ENCODE data around the gene LDLRAD1. TPM values are rescaled to one million over a fixed set of nuclear protein-coding genes. Genes with fewer than 3 reads are reported as not detected.
"Not testable (repeated sequence)": the region's sequence is repeated elsewhere in the genome, so short reads cannot be mapped to it uniquely, and the experiment has no call there.

LDLRAD1 gene
- polyA plus RNA-seq, 1 donor, result 0.51 TPM

DNA sequence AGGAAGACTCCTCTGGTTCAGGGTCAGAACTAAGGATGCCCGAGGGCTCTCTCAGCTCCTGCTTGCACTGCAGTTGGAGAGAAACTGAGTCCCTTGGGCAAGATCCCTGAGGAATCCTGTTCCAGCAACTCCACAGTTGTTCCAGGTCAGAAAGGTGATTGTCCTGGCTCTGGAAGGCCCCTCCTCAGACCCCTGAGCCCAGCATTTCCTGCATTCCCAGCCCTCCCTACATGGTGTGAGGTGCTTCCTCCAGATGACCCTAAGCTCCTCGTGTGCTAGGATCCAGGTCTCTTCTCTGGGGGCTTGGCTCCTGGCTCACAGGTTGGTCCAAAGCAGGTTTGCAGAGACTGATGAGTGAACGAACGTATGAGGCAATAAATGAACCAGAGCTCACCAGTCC is 11.5 kb downstream of the LDLRAD1 start:
- no peaks in the 10 kb centered on the region for H3K4me1 ChIP-seq (ENCODE audit: control insufficient read depth, insufficient read depth, low read length)
- no peak overlapping the region for H3K4me3 ChIP-seq (ENCODE audit: low read length)
- H3K27me3 ChIP-seq (ENCODE audit: control insufficient read depth, insufficient read depth, low read length), result no peaks in the 10 kb centered on the region
- no peak for DNase-seq
- H3K9me3 ChIP-seq (ENCODE audit: control insufficient read depth, low read depth, low read length), result peaks cover 7% of the 10 kb centered on the region
- WGBS (ENCODE audit: insufficient coverage, low lambda C conversion rate), result no CpG with 5 or more reads among the region's 4 CpGs
- H3K36me3 ChIP-seq (ENCODE audit: control insufficient read depth, insufficient read depth, low read length), result no peaks in the 10 kb centered on the region
- no peak overlapping the region for H3K27ac ChIP-seq (ENCODE audit: low read length)

DNA sequence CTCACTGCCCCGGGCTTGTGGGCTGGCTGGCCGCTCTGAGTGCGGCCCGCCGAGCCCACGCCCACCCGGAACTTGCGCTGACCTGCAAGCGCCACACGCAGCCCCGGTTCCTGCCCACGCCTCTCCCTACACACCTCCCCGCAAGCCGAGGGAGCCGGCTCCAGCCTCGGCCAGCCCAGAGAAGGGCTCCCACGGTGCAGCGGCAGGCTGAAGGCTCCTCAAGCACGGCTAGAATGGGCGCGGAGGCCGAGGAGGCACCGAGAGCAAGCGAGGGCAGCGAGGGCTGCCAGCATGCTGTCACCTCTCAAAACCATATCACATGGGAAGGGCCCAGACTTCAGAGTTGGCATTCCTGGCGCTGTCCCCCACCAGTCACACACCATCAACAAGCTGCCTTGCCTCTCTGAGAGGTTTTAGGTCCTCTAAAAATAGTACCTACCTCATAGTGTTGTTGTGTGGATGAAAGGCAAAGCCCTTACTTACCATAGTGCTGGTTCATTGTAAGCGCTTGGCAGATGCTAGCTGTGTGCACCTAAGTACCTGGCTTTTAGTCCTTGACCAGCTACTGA is 13.4 kb downstream of the LDLRAD1 start:
- no peak for DNase-seq
- no peaks in the 10 kb centered on the region for H3K36me3 ChIP-seq (ENCODE audit: control insufficient read depth, insufficient read depth, low read length)
- H3K27me3 ChIP-seq (ENCODE audit: control insufficient read depth, insufficient read depth, low read length), result no peaks in the 10 kb centered on the region
- H3K4me1 ChIP-seq (ENCODE audit: control insufficient read depth, insufficient read depth, low read length), result no peaks in the 10 kb centered on the region
- WGBS (ENCODE audit: insufficient coverage, low lambda C conversion rate), result no CpG with 5 or more reads among the region's 27 CpGs
- no peak overlapping the region for H3K4me3 ChIP-seq (ENCODE audit: low read length)
- H3K9me3 ChIP-seq (ENCODE audit: control insufficient read depth, low read depth, low read length), result peaks cover 7% of the 10 kb centered on the region
- H3K27ac ChIP-seq (ENCODE audit: low read length), result no peak overlapping the region

DNA sequence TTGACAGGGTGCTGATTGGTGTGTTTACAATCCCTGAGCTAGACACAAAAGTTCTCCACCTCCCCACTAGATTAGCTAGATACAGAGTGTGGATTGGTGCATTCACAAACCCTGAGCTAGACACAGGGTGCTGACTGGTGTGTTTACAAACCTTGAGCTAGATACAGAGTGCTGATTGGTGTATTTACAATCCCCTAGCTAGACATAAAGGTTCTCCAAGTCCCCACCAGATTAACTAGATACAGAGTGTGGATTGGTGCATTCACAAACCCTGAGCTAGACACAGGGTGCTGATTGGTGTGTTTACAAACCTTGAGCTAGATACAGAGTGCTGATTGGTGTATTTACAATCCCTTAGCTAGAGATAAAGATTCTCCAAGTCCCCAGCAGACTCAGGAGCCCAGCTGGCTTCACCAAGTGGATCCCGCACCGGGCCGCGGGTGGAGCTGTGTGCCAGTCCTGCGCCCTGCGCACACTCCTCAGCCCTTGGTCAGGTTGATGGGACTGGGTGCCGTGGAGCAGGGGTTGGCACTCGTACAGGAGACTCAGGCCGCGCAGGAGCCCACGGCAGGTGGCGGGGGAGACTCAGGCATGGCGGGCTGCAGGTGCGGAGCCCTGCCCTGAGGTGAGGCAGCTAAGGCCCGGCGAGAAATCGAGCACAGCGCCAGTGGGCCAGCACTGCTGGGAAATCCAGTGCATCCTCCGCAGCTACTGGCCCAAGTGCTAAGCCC is 14.1 kb downstream of the LDLRAD1 start:
- H3K4me3 ChIP-seq (ENCODE audit: low read length); H3K4me1 ChIP-seq (ENCODE audit: control insufficient read depth, insufficient read depth, low read length); H3K27me3 ChIP-seq (ENCODE audit: control insufficient read depth, insufficient read depth, low read length); H3K27ac ChIP-seq (ENCODE audit: low read length); H3K36me3 ChIP-seq (ENCODE audit: control insufficient read depth, insufficient read depth, low read length); H3K9me3 ChIP-seq (ENCODE audit: control insufficient read depth, low read depth, low read length); DNase-seq: not testable (repeated sequence)
- WGBS (ENCODE audit: insufficient coverage, low lambda C conversion rate), result no CpG with 5 or more reads among the region's 19 CpGs

DNA sequence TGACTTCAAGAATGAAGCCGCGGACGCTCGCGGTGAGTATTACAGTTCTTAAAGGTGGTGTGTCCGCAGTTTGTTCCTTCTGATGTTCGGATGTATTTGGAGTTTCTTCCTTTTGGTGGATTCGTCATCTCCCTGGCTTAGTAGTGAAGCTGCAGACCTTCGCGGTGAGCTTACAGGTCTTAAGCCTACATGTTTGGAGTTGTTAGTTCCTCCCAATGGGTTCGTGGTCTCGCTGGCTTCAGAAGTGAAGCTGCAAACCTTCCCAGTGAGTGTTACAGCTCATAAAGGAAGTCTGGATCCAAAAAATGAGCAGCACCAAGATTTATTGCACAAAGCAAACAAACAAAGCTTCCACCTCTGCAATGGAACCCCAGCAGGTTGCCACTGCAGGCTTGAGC is 14.7 kb downstream of the LDLRAD1 start:
- no peak overlapping the region for H3K27ac ChIP-seq (ENCODE audit: low read length)
- WGBS (ENCODE audit: insufficient coverage, low lambda C conversion rate), result no CpG with 5 or more reads among the region's 12 CpGs
- H3K27me3 ChIP-seq (ENCODE audit: control insufficient read depth, insufficient read depth, low read length), result no peaks in the 10 kb centered on the region
- peaks cover 7% of the 10 kb centered on the region for H3K9me3 ChIP-seq (ENCODE audit: control insufficient read depth, low read depth, low read length)
- no peak for DNase-seq
- H3K4me3 ChIP-seq (ENCODE audit: low read length), result no peak overlapping the region
- no peaks in the 10 kb centered on the region for H3K4me1 ChIP-seq (ENCODE audit: control insufficient read depth, insufficient read depth, low read length)
- H3K36me3 ChIP-seq (ENCODE audit: control insufficient read depth, insufficient read depth, low read length), result no peaks in the 10 kb centered on the region

DNA sequence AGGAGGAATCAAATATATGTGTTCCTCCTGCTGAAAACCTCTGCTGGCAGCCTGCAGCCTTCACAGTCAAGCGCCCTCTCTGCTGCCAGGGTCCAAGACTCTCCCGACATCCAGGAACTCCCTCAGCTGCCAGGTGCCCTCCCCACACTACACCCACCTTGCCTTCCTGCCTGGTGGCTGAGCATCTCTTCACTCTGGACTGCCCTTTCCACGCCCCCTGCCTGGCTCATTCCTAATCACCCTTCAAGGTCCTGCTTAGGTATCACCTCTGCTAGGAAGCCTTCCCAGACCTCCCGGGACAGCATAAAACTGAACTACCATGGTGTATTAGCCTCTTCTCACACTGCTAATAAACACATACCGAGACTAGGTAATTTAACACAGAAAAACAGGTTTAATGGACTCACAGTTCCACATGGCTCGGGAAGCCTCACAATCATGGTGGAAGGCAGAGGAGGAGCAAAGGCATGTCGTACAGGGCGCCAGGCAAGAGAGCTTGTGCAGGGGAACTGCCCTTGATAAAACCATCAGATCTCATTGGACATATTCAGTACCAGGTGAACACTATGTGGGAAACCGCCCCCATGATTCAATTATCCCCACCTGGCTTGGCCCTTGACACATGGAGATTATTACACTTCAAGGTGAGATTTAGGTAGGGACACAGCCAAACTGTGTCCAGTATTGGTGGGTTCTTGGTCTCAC is 15.3 kb downstream of the LDLRAD1 start:
- DNase-seq, result no peak
- no peaks in the 10 kb centered on the region for H3K4me1 ChIP-seq (ENCODE audit: control insufficient read depth, insufficient read depth, low read length)
- WGBS (ENCODE audit: insufficient coverage, low lambda C conversion rate), result 100% methylated on average over 1 of the region's 9 CpGs
- H3K9me3 ChIP-seq (ENCODE audit: control insufficient read depth, low read depth, low read length), result peaks cover 7% of the 10 kb centered on the region
- H3K4me3 ChIP-seq (ENCODE audit: low read length), result no peak overlapping the region
- no peak overlapping the region for H3K27ac ChIP-seq (ENCODE audit: low read length)
- H3K27me3 ChIP-seq (ENCODE audit: control insufficient read depth, insufficient read depth, low read length), result no peaks in the 10 kb centered on the region
- no peaks in the 10 kb centered on the region for H3K36me3 ChIP-seq (ENCODE audit: control insufficient read depth, insufficient read depth, low read length)

DNA sequence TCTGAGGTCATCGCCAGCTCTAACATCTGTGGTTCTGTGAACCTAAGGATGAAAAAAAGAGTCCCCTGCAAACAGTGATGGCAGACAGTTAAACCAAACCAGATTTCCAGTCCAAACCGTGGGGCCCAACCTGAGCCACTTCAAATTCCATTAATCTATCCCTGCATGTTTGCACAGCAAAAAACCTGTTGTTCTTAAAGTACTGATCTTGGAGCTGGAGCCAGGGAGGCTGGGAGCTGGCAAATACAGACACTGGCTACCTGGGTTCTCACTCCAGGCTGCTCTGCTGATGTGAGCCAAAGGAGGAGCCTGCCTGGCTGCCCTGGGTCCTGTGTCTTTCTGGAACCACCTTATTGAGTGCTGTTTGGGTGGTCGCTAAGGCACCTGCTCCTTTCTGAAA is 16.4 kb downstream of the LDLRAD1 start:
- no peak for DNase-seq
- Histone ChIP-seq H3K4me3 (ENCODE audit: low read length) (no peak overlapping the region), H3K27ac (ENCODE audit: low read length) (no peak overlapping the region), H3K27me3 (ENCODE audit: control insufficient read depth, insufficient read depth, low read length) (no peaks in the 10 kb centered on the region), H3K9me3 (ENCODE audit: control insufficient read depth, low read depth, low read length) (peaks cover 7% of the 10 kb centered on the region), H3K36me3 (ENCODE audit: control insufficient read depth, insufficient read depth, low read length) (no peaks in the 10 kb centered on the region), H3K4me1 (ENCODE audit: control insufficient read depth, insufficient read depth, low read length) (no peaks in the 10 kb centered on the region)
- WGBS (ENCODE audit: insufficient coverage, low lambda C conversion rate), result no CpG with 5 or more reads among the region's 3 CpGs

DNA sequence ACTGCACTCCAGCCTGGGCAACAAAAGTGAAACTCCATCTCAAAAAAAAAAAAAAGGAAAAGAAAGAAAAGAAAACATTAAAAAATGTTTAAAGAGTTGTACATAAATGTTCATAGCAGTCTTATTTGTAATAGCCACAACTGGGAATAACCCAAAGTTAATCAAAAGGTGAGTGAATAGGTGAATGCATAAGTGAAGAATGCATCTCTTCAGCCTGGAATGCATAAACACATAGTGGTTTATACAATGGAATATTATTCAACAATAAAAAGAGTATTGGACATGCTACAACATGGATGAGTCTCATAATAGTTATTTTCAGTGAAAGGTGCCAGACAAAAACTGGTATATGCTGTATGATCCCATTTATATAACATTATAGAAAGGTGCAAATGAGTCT is 18.1 kb downstream of the LDLRAD1 start:
- DNase-seq, result no peak
- Histone ChIP-seq H3K27ac (ENCODE audit: low read length) (no peak overlapping the region), H3K4me1 (ENCODE audit: control insufficient read depth, insufficient read depth, low read length) (no peaks in the 10 kb centered on the region), H3K36me3 (ENCODE audit: control insufficient read depth, insufficient read depth, low read length) (no peaks in the 10 kb centered on the region), H3K27me3 (ENCODE audit: control insufficient read depth, insufficient read depth, low read length) (no peaks in the 10 kb centered on the region), H3K4me3 (ENCODE audit: low read length) (no peak overlapping the region), H3K9me3 (ENCODE audit: control insufficient read depth, low read depth, low read length) (peaks cover 7% of the 10 kb centered on the region)

DNA sequence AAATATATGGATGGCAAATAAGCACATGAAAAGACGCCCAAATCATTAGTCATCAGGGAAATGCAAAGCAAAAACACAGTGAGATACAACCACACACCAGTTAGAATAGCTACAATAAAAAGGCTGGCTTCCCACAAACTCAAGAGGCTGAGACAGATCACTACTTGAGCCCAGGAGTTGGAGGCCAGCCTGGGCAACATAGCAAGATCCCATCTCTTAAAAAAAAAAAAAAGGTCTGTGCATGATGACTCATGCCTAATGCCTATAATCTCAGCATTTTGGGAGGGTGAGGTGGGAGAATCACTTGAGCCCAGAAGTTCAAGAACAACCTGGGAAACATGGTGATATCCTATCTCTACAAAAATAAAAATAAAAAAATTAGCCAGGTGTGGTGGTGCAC is 19.8 kb downstream of the LDLRAD1 start:
- no peak overlapping the region for H3K4me3 ChIP-seq (ENCODE audit: low read length)
- H3K36me3 ChIP-seq (ENCODE audit: control insufficient read depth, insufficient read depth, low read length), result no peaks in the 10 kb centered on the region
- DNase-seq, result no peak
- H3K9me3 ChIP-seq (ENCODE audit: control insufficient read depth, low read depth, low read length), result no peaks in the 10 kb centered on the region
- H3K27ac ChIP-seq (ENCODE audit: low read length), result no peak overlapping the region
- H3K4me1 ChIP-seq (ENCODE audit: control insufficient read depth, insufficient read depth, low read length), result no peaks in the 10 kb centered on the region
- WGBS (ENCODE audit: insufficient coverage, low lambda C conversion rate), result no CpG with 5 or more reads among the region's 1 CpG
- H3K27me3 ChIP-seq (ENCODE audit: control insufficient read depth, insufficient read depth, low read length), result no peaks in the 10 kb centered on the region

DNA sequence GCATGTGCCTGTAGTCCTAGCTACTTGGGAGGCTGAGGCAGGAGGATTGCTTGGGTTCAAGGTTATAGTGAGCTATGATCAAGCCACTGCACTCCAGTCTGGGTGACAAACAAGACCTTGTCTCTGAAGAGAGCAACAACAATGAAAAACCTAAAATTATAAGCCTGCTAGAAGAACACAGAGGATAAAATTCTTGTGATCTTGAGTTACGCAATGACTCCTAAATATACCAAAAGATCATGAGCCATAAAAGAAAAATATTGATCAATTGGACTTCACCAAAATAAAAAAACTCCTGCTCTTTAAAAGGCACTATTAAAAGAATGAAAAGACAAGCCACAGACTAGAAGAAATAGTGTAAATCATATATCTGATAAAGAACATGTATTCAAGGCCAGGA is 22.3 kb downstream of the LDLRAD1 start:
- Histone ChIP-seq H3K36me3 (ENCODE audit: control insufficient read depth, insufficient read depth, low read length) (no peaks in the 10 kb centered on the region), H3K4me3 (ENCODE audit: low read length) (no peak overlapping the region), H3K27ac (ENCODE audit: low read length) (no peak overlapping the region), H3K4me1 (ENCODE audit: control insufficient read depth, insufficient read depth, low read length) (no peaks in the 10 kb centered on the region), H3K27me3 (ENCODE audit: control insufficient read depth, insufficient read depth, low read length) (no peaks in the 10 kb centered on the region), H3K9me3 (ENCODE audit: control insufficient read depth, low read depth, low read length) (peaks cover 6% of the 10 kb centered on the region)
- no peak for DNase-seq
- WGBS (ENCODE audit: insufficient coverage, low lambda C conversion rate), result 71% methylated on average over 1 of the region's 1 CpG

DNA sequence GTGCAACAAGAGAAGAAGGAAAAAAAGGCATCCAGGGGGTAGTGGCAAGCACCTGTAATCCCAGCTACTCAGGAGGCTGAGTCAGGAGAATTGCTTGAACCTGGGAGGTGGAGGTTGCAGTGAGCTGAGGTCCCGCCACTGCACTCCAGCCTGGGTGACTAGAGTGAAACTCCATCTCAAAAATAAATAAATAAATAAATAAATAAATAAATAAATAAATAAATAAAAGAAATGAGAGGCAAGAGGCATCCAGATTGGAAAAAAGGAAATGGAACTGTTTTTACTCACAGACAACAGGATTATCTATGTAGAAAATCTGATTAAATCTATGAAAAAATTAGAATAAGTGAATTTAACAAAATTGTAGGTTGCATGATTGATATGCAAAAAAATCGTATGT is 23.5 kb downstream of the LDLRAD1 start:
- 67% methylated on average over 1 of the region's 2 CpGs for WGBS (ENCODE audit: insufficient coverage, low lambda C conversion rate)
- not testable (repeated sequence) for H3K4me3 ChIP-seq (ENCODE audit: low read length); H3K27ac ChIP-seq (ENCODE audit: low read length); H3K4me1 ChIP-seq (ENCODE audit: control insufficient read depth, insufficient read depth, low read length); H3K9me3 ChIP-seq (ENCODE audit: control insufficient read depth, low read depth, low read length); DNase-seq; H3K27me3 ChIP-seq (ENCODE audit: control insufficient read depth, insufficient read depth, low read length); H3K36me3 ChIP-seq (ENCODE audit: control insufficient read depth, insufficient read depth, low read length)

Measured in large intestine (tissue), 3 donors.